Frontal cortex (tissue), 4 donors: ENCODE data around the gene EIF5B. TPM values are rescaled to one million over a fixed set of nuclear protein-coding genes. Genes with fewer than 3 reads are reported as not detected.

Experiments used
- DNase-seq, 2 donors: peaks; one replicate each; pipeline ENCODE4 v3.0.0; 2012; ENCODE audit warnings: low spot score in 2 of 2
- FAIRE-seq: peaks from 2 replicates; lab custom pipeline; 2012; peaks lifted over from hg19 to GRCh38; lab: Jason Lieb, UNC
- total RNA-seq: library from RNA; depleted of rRNA; stranded (reverse); fragments of >200 nt; gene quantifications from one replicate; pipeline ENCODE4 v1.2.3, GENCODE V29; 2014
- donor health status: control.
- donor health status: control.
- donor health status: control.

The EIF5B gene
- total RNA-seq, 1 donor from 2014 or later: 13.0 TPM

DNA sequence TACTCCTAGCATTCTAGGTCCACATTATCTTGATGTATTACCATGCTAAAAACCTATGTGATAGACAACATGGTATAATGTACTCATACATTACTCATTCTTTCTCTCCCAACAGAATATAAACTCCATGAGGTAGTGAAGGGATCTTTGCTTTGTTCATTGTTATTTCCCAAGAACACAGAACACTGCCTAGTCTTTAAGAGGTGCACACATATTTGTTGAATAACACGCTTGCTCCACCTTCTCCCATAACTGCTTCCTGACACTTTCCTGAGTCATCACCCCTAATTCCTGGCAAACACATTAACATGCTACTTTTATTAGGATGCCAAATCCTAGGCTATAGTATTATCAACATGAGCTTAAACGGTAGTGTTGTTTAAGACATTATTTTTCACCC, 111.4 kb downstream of the EIF5B start:
- FAIRE-seq (no peak), DNase-seq (no peak)

DNA sequence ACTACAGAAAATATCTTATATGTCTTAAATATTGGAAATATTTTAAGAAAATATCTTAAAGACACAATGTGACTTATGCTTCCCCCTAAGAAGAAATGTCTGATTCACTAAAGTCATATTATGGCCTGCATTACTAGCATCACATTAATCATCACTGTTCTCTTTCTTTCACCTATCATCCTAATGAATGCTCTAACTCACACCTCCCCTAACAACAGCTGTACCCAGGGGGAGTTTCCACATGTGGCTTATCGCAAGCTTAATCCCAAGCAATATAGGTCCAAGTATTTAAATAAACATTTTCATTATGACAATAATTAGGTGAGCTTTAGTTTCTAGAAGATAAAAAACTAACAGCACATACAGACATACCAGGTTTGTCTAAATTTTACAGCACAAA, 113.0 kb downstream of the EIF5B start:
- no peak for FAIRE-seq

More for the DNA sequence above, 113.0 kb downstream of the EIF5B start:
- DNase-seq: no peak

Other genes with a start within 250 kb of the EIF5B start
- gene C2orf15, start 195.7 kb upstream of the EIF5B start, total RNA-seq: 4.5 TPM
- 16.7 TPM for gene TSGA10, start 182.4 kb upstream of the EIF5B start, total RNA-seq
- 9.8 TPM for gene LIPT1, start 182.4 kb upstream of the EIF5B start, total RNA-seq
- gene MITD1, start 156.3 kb upstream of the EIF5B start, total RNA-seq: 19.6 TPM
- 90.9 TPM for gene MRPL30, start 156.2 kb upstream of the EIF5B start, total RNA-seq
- gene LYG2, start 81.7 kb upstream of the EIF5B start, total RNA-seq: not detected
- gene LYG1, start 36.2 kb upstream of the EIF5B start, total RNA-seq: 0.41 TPM
- gene TXNDC9, start 1.1 kb upstream of the EIF5B start, total RNA-seq: 51.8 TPM
- 84.8 TPM for gene REV1, start 152.6 kb downstream of the EIF5B start, total RNA-seq